Right atrium auricular region (tissue), 2 donors: ENCODE data around the gene ARMC8. TPM values are rescaled to one million over a fixed set of nuclear protein-coding genes. Genes with fewer than 3 reads are reported as not detected.

ENCODE experiments used
- DNase-seq: peaks from one replicate; pipeline ENCODE4 v3.0.0-alpha.2; 2019; ENCODE audit warnings: low spot score
- H3K27ac ChIP-seq, 2 donors: fragments of 200-600 bp; sonication (generic); 1 replicate in 1 of 2; 2 replicates in 1 of 2; pipeline ENCODE4 v1.5.1; 2016 to 2019
- H3K27me3 ChIP-seq, 2 donors: fragments of 200-600 bp; sonication (generic); one replicate each; pipeline versions ENCODE4 v1.5.1 to v1.6.0; 2017 to 2019
- H3K36me3 ChIP-seq: fragments of 200-600 bp; sonication (generic); one replicate; pipeline ENCODE4 v1.5.1; 2016
- H3K4me1 ChIP-seq, 2 donors: fragments of 200-600 bp; sonication (generic); one replicate each; pipeline versions ENCODE4 v1.5.1 to v1.6.0; 2017 to 2019
- H3K4me3 ChIP-seq, 2 donors: fragments of 200-600 bp; sonication (generic); 1 replicate in 1 of 2; 2 replicates in 1 of 2; pipeline ENCODE4 v1.5.1; 2017 to 2019; ENCODE audit warnings: mild to moderate bottlenecking in 1 of 2, moderate library complexity in 1 of 2
- H3K9me3 ChIP-seq, 2 donors: fragments of 200-600 bp; sonication (generic); one replicate each; pipeline ENCODE4 v1.5.1; 2019
- CTCF ChIP-seq, 2 donors: fragments of 200-600 bp; sonication (generic); IDR thresholded peaks; one replicate each; pipeline ENCODE4 v1.5.1; 2019; ENCODE audit warnings: antibody characterized with exemption in 2 of 2
- total RNA-seq, 2 donors: library from RNA; depleted of rRNA; stranded (reverse); fragments of >200 nt; gene quantifications; one replicate each; pipeline ENCODE4 v1.1.0, GENCODE V29; 2016

The ARMC8 gene
- total RNA-seq, 2 donors from 2014 or later, result 28.6 to 33.8 TPM

GRCh38 chr3:138296639-138297038, 109.5 kb downstream of the ARMC8 start:
- H3K27me3 ChIP-seq, result no peaks in the 10 kb centered on the region
- H3K27ac ChIP-seq, result no peak overlapping the region

GRCh38 chr3:138297059-138297607, 110.0 kb downstream of the ARMC8 start:
- DNase-seq, result no peak
- peaks cover 46% of the 10 kb centered on the region for H3K36me3 ChIP-seq
- H3K4me1 ChIP-seq, result no peaks in the 10 kb centered on the region
- H3K27ac ChIP-seq, result no peak overlapping the region
- H3K4me3 ChIP-seq, result no peak overlapping the region
- no peaks in the 10 kb centered on the region for H3K27me3 ChIP-seq
- no peak for TF ChIP-seq CTCF (IDR thresholded peaks at IDR 0.05)
- H3K9me3 ChIP-seq, result no peaks in the 10 kb centered on the region

More at GRCh38 chr3:138296639-138297038, 109.5 kb downstream of the ARMC8 start:
- no peaks in the 10 kb centered on the region for H3K9me3 ChIP-seq
- no peaks in the 10 kb centered on the region for H3K4me1 ChIP-seq
- DNase-seq, result no peak
- H3K36me3 ChIP-seq, result peaks cover 50% of the 10 kb centered on the region
- no peak for TF ChIP-seq CTCF (IDR thresholded peaks at IDR 0.05)
- no peak overlapping the region for H3K4me3 ChIP-seq

GRCh38 chr3:138297876-138298275, 110.8 kb downstream of the ARMC8 start:
- no peak overlapping the region for H3K27ac ChIP-seq
- H3K27me3 ChIP-seq, result no peaks in the 10 kb centered on the region
- no peak for TF ChIP-seq CTCF (IDR thresholded peaks at IDR 0.05)
- no peak overlapping the region for H3K4me3 ChIP-seq
- peaks cover 40% of the 10 kb centered on the region for H3K36me3 ChIP-seq
- H3K4me1 ChIP-seq, result no peaks in the 10 kb centered on the region
- no peak for DNase-seq
- H3K9me3 ChIP-seq, result no peaks in the 10 kb centered on the region

GRCh38 chr3:138300647-138301046, 113.5 kb downstream of the ARMC8 start:
- no peaks in the 10 kb centered on the region for H3K9me3 ChIP-seq
- H3K36me3 ChIP-seq, result peaks cover 21% of the 10 kb centered on the region
- no peaks in the 10 kb centered on the region for H3K4me1 ChIP-seq
- H3K4me3 ChIP-seq, result no peak overlapping the region
- no peak for TF ChIP-seq CTCF (IDR thresholded peaks at IDR 0.05)
- DNase-seq, result no peak
- no peak overlapping the region for H3K27ac ChIP-seq
- H3K27me3 ChIP-seq, result no peaks in the 10 kb centered on the region

DNA sequence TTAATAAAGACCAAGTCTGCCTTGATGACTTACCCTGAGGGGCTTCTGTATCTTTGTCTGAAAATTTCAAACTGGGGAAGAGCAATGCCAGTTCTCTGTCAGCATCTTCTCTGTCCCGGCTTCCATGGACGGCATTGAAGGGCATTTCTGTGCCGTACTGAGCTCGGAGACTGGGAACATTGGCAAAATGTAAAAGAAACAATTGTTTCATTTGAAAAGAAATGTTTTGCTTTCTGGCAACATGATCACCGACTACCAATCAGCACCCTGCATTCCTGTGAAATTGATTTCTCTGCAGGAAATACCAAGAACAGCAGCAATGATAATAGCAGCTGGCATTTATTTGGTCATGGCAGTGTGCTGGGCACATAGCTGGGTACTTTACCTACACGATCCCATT, 116.4 kb downstream of the ARMC8 start:
- no peak for DNase-seq
- TF ChIP-seq CTCF (IDR thresholded peaks at IDR 0.05), result no peak
- Histone ChIP-seq H3K4me3 (no peak overlapping the region), H3K36me3 (no peaks in the 10 kb centered on the region), H3K27ac (no peak overlapping the region), H3K4me1 (no peaks in the 10 kb centered on the region), H3K9me3 (peaks cover 0 to 3% of the 10 kb centered on the region in 2 donors), H3K27me3 (no peaks in the 10 kb centered on the region)

DNA sequence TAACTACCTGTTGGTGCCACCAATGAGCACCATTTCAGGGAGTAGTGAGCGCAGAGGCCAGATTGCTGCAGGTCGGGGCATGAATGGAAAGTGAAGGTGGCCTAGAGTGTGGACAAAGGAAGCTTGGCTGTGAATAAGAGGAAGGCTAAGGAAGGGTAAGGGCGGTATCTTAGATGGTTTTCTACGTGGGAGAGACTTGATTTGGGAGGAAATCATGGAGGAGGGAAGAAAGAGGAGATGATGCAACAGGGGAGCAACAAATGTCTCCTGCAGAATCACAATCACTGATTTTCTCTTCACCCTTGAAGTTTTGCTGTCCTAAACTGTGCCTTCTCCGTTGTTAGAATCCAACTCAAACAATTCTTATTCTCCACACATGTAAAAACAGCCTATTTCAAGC, 120.8 kb downstream of the ARMC8 start:
- Histone ChIP-seq H3K4me1 (no peaks in the 10 kb centered on the region), H3K4me3 (no peak overlapping the region), H3K36me3 (no peaks in the 10 kb centered on the region), H3K9me3 (peaks cover 0 to 18% of the 10 kb centered on the region in 2 donors), H3K27ac (no peak overlapping the region), H3K27me3 (no peaks in the 10 kb centered on the region)
- no peak for TF ChIP-seq CTCF (IDR thresholded peaks at IDR 0.05)
- DNase-seq, result no peak
